Measurements from ENCODE around the gene RALGAPA1.

Gene RALGAPA1

GRCh38 chr14:35704793-35705493, 104.2 kb downstream of the RALGAPA1 start:
- H3K4me3 ChIP-seq (ENCODE audit: control insufficient read depth, low read depth, low read length) = no peak overlapping the region
- TF ChIP-seq, protein P1, sequence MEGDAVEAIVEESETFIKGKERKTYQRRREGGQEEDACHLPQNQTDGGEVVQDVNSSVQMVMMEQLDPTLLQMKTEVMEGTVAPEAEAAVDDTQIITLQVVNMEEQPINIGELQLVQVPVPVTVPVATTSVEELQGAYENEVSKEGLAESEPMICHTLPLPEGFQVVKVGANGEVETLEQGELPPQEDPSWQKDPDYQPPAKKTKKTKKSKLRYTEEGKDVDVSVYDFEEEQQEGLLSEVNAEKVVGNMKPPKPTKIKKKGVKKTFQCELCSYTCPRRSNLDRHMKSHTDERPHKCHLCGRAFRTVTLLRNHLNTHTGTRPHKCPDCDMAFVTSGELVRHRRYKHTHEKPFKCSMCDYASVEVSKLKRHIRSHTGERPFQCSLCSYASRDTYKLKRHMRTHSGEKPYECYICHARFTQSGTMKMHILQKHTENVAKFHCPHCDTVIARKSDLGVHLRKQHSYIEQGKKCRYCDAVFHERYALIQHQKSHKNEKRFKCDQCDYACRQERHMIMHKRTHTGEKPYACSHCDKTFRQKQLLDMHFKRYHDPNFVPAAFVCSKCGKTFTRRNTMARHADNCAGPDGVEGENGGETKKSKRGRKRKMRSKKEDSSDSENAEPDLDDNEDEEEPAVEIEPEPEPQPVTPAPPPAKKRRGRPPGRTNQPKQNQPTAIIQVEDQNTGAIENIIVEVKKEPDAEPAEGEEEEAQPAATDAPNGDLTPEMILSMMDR (conservative IDR thresholded peaks at IDR 0.05; ENCODE audit: control insufficient read depth, insufficient read depth, low read depth, low read length) = no peak
- no peak for DNase-seq (ENCODE audit: low read depth)

- DNase-seq (ENCODE audit: low read depth) = no peak
- H3K4me3 ChIP-seq (ENCODE audit: control insufficient read depth, low read depth, low read length) = no peak overlapping the region
- TF ChIP-seq, protein P1 (conservative IDR thresholded peaks at IDR 0.05; ENCODE audit: control insufficient read depth, insufficient read depth, low read depth, low read length) = no peak
Observed at GRCh38 chr14:35701531-35701930, 107.6 kb downstream of the RALGAPA1 start.

DNA sequence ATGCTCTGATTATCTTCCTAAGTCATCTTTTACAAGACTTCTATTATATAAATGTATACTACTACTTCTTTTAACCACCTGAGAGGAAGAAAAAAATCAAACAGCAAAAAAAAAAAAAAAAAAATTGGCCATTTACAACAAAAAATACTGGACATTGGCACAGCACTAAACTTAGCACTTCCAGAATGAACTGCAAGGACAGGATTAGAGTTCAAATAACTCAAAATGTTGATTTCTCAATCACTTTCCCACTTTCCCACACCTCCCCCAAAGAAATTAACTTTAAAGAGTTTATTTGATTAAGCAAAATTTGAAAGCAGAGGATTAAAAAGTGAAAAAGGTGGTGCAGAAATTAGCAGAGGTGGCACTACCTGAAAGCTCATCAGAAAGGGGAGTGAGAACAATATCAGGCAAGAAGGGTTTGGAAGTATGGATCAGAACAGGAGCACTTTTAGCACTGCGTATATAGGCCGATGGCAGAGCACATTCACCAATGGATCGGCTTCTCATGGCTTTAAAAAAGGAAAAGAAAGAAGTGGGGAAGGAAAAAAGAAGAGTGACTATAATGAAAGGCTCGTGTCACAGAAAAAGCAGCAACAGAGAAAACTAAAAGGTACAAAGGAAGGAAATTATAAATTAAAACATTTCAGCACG, 109.2 kb downstream of the RALGAPA1 start:
- no peak for DNase-seq (ENCODE audit: low read depth)
- no peak overlapping the region for H3K4me3 ChIP-seq (ENCODE audit: control insufficient read depth, low read depth, low read length)
- TF ChIP-seq, protein P1 (conservative IDR thresholded peaks at IDR 0.05; ENCODE audit: control insufficient read depth, insufficient read depth, low read depth, low read length) = no peak

- TF ChIP-seq, protein P1 (conservative IDR thresholded peaks at IDR 0.05; ENCODE audit: control insufficient read depth, insufficient read depth, low read depth, low read length) = no peak
- H3K4me3 ChIP-seq (ENCODE audit: control insufficient read depth, low read depth, low read length) = no peak overlapping the region
- no peak for DNase-seq (ENCODE audit: low read depth)
Observed at GRCh38 chr14:35696575-35696974, 112.5 kb downstream of the RALGAPA1 start.

- TF ChIP-seq, protein P1 (conservative IDR thresholded peaks at IDR 0.05; ENCODE audit: control insufficient read depth, insufficient read depth, low read depth, low read length) = no peak
- no peak for DNase-seq (ENCODE audit: low read depth)
- no peak overlapping the region for H3K4me3 ChIP-seq (ENCODE audit: control insufficient read depth, low read depth, low read length)
Observed at GRCh38 chr14:35696119-35696518, 113.0 kb downstream of the RALGAPA1 start.

- no peak overlapping the region for H3K4me3 ChIP-seq (ENCODE audit: control insufficient read depth, low read depth, low read length)
- no peak for DNase-seq (ENCODE audit: low read depth)
- TF ChIP-seq, protein P1 (conservative IDR thresholded peaks at IDR 0.05; ENCODE audit: control insufficient read depth, insufficient read depth, low read depth, low read length) = no peak
Observed at GRCh38 chr14:35695647-35696046, 113.4 kb downstream of the RALGAPA1 start.
